ENCODE results near the gene CCDC157. TPM values are rescaled to one million over a fixed set of nuclear protein-coding genes. Genes with fewer than 3 reads are reported as not detected.
"Not testable (repeated sequence)": the region's sequence is repeated elsewhere in the genome, so short reads cannot be mapped to it uniquely, and the experiment has no call there.

The CCDC157 gene
- total RNA-seq, 4 donors from 2014 or later, result 0.41 to 1.4 (median 1.1) TPM

DNA sequence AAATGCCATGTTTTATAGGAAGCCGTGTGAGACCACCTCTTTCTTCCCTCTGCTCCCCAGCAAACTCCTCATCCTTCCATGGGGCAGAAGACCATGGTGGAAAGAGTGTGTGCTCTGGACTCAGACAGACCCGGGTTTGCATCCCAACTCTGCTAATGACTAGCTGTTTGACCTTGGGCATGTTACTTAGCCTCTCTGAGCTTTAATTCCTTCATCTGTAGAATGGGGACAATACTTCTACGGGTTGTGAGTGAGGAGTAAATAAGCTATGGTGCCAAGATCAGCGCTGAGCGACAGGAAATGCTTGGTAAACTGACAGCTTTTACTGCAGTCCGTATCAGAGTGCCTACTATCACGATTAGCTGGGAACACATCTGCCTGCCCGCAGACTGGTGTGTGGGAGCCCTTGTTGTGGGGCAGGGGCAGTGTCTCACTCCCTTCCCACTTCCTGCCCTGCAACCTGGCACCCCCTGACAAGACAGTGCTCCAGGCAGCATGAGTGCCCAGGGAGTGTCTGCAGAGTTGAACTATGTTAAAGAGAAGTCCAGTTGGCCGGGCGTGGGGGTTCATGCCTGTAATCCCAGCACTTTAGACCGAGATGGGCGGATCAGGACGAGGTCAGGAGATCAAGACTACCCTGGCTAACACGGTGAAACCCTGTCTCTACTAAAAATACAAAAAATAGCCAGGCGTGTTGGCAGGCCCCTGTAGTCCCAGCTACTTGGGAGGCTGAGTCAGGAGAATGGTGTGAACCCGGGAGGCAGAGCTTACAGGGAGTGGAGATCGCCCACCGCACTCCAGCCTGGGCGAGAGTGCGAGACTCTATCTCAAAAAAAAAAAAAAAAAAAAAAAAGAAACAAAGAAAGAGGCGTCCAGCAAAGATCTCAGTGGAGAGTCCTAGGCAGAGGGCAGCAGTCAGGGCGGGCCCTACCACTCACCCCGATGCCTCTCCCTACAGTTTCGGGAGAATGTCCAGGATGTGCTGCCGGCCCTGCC is 42.2 kb downstream of the CCDC157 start:
- Histone ChIP-seq H3K4me1 (peaks cover 0 to 14% of the 10 kb centered on the region in 2 donors), H3K27ac (no peak overlapping the region), H3K27me3 (peaks cover 24 to 32% (median 31%) of the 10 kb centered on the region in 3 donors), H3K4me3 (no peak overlapping the region), H3K36me3 (no peaks in the 10 kb centered on the region), H3K9me3 (no peaks in the 10 kb centered on the region)
- TF ChIP-seq POLR2A (IDR thresholded peaks at IDR 0.05), result no peak
- TF ChIP-seq, protein P1, sequence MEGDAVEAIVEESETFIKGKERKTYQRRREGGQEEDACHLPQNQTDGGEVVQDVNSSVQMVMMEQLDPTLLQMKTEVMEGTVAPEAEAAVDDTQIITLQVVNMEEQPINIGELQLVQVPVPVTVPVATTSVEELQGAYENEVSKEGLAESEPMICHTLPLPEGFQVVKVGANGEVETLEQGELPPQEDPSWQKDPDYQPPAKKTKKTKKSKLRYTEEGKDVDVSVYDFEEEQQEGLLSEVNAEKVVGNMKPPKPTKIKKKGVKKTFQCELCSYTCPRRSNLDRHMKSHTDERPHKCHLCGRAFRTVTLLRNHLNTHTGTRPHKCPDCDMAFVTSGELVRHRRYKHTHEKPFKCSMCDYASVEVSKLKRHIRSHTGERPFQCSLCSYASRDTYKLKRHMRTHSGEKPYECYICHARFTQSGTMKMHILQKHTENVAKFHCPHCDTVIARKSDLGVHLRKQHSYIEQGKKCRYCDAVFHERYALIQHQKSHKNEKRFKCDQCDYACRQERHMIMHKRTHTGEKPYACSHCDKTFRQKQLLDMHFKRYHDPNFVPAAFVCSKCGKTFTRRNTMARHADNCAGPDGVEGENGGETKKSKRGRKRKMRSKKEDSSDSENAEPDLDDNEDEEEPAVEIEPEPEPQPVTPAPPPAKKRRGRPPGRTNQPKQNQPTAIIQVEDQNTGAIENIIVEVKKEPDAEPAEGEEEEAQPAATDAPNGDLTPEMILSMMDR (IDR thresholded peaks at IDR 0.05 in 4 of 5, conservative IDR thresholded peaks at IDR 0.05 in 1 of 5), result no peak
- ATAC-seq, result no peak
- DNase-seq, result no peak
- intact Hi-C loops (cut with DNase I; ENCODE audit: low total_unique reads) (no loop called here), in situ Hi-C loops (cut with MboI; ENCODE audit: low sequenced_read_pairs in 4 of 4) (loop anchor here (10.0 to 25.0 kb wide), 4 partner anchors 86 to 287 kb away; partner anchors contain the start of genes CASTOR1 (in 1 of the 4) and OSM (in 1 of the 4))

DNA sequence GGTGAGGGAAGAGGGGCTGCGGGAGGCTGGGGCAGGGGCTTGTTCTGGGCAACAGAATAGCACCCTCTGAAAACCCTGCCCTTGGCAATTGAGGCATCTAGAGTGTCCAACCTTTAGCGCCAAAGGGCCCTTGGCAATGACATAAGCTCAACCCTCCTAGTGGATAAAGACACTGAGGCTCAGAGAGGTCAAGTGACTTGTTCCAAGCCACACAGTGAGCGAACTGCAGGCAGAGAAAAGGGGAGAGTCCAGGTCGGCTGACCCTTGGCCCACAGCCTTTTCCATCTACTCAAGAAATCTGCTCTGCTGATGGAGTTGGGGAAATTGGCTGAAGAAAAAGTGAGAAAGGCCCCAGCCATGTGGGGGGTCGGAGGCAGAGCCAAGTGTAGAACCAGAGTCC is 42.9 kb downstream of the CCDC157 start:
- no peak for TF ChIP-seq POLR2A (IDR thresholded peaks at IDR 0.05)
- TF ChIP-seq, protein P1 (IDR thresholded peaks at IDR 0.05 in 4 of 5, conservative IDR thresholded peaks at IDR 0.05 in 1 of 5), result no peak
- no peak overlapping the region for H3K4me3 ChIP-seq
- DNase-seq (no peak), ATAC-seq (no peak)
- no peaks in the 10 kb centered on the region for H3K9me3 ChIP-seq
- peaks cover 24 to 31% (median 29%) of the 10 kb centered on the region in 3 donors for H3K27me3 ChIP-seq
- no peaks in the 10 kb centered on the region for H3K36me3 ChIP-seq
- in situ Hi-C loops (cut with MboI; ENCODE audit: low sequenced_read_pairs in 4 of 4), result loop anchor here (10.0 to 25.0 kb wide), 4 partner anchors 85 to 287 kb away; partner anchors contain the start of genes CASTOR1 (in 1 of the 4) and OSM (in 1 of the 4)
- intact Hi-C loops (cut with DNase I; ENCODE audit: low total_unique reads), result no loop called here
- peaks cover 0 to 14% of the 10 kb centered on the region in 2 donors for H3K4me1 ChIP-seq
- H3K27ac ChIP-seq, result no peak overlapping the region

DNA sequence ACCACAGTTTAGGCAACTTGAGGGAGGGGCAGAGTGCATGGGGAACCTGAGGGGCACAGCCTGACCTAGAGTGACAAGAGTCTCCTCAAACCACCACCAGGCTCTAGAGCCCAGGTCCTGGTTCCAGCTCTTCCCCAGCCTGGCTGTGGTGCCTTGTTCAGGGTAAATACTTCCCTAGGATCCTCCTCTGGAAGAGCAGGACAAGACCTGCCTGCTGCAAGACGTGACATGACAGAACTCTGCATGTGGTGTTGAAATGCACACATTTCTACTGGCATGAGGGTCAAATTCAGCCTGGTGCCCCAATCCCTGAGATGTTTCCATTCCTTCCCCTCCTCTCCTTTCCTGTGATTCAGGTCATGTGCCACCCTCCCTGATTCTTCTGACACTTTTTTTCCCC is 43.4 kb downstream of the CCDC157 start:
- TF ChIP-seq POLR2A (IDR thresholded peaks at IDR 0.05), result no peak
- TF ChIP-seq, protein P1 (IDR thresholded peaks at IDR 0.05 in 4 of 5, conservative IDR thresholded peaks at IDR 0.05 in 1 of 5), result no peak
- DNase-seq (no peak), ATAC-seq (no peak)
- Histone ChIP-seq H3K4me3 (no peak overlapping the region), H3K27ac (no peak overlapping the region), H3K9me3 (no peaks in the 10 kb centered on the region), H3K36me3 (no peaks in the 10 kb centered on the region), H3K4me1 (peaks cover 0 to 14% of the 10 kb centered on the region in 2 donors), H3K27me3 (peaks cover 24 to 28% (median 24%) of the 10 kb centered on the region in 3 donors)
- in situ Hi-C loops (cut with MboI; ENCODE audit: low sequenced_read_pairs in 4 of 4) (no loop called here), intact Hi-C loops (cut with DNase I; ENCODE audit: low total_unique reads) (no loop called here)

DNA sequence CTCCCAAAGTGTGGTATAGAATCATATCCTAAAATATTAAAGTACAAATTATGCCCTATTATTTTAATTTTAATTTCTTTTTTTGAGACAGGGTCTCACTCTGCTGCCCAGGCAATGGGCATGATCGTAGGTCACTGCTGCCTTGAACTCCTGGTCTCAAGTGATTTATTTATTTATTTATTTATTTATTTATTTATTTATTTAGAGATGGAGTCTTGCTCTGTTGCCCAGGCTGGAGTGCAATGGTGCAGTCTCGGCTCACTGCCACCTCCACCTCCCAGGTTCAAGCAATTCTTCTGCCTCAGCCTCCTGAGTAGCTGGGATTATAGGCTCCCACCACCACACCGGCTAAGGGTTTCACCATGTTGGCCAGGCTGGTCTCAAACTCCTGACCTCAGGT is 44.2 kb downstream of the CCDC157 start:
- intact Hi-C loops (cut with DNase I; ENCODE audit: low total_unique reads), result not testable (repeated sequence)

More for the DNA sequence above, 44.2 kb downstream of the CCDC157 start:
- ATAC-seq; DNase-seq; H3K4me3 ChIP-seq; H3K36me3 ChIP-seq; H3K27ac ChIP-seq; H3K9me3 ChIP-seq; in situ Hi-C loops (cut with MboI; ENCODE audit: low sequenced_read_pairs in 4 of 4): not testable (repeated sequence)
- H3K27me3 ChIP-seq, result peaks cover 18 to 19% (median 18%) of the 10 kb centered on the region in 3 donors
- peaks cover 0 to 14% of the 10 kb centered on the region in 2 donors for H3K4me1 ChIP-seq

Data from gastrocnemius medialis (tissue), 4 donors.